HepG2 (cell line): ENCODE measurements around the gene PHF21B. TPM values are rescaled to one million over a fixed set of nuclear protein-coding genes. Genes with fewer than 3 reads are reported as not detected.

Experiments used
- ATRX ChIP-seq: sonication (generic); formaldehyde crosslinking; IDR thresholded peaks from 2 replicates; pipeline ENCODE4 v1.4.0; 2020; ENCODE audit warnings: missing genetic modification reagents, borderline replicate concordance
- CBFB ChIP-seq: sonication (generic); formaldehyde crosslinking; IDR thresholded peaks from 2 replicates; pipeline ENCODE4 v1.4.0; 2020; ENCODE audit warnings: missing genetic modification reagents
- MTA1 ChIP-seq: sonication (generic); formaldehyde crosslinking; IDR thresholded peaks from 2 replicates; pipeline ENCODE4 v1.4.0; 2020; ENCODE audit warnings: missing genetic modification reagents, mild to moderate bottlenecking, borderline replicate concordance
- polyA plus RNA-seq, 8 experiments: library from polyadenylated mRNA; depleted of rRNA in 3 of 8; stranded (reverse) in 7 of 8; unstranded in 1 of 8; fragments of >200 nt; fragmentation: Illumina TruSeq in 4 of 8; extraction: Trizol in 4 of 8; gene quantifications; 2 replicates each; pipeline versions ENCODE4 v1.2.1 to v1.2.3, GENCODE V29; 2011 to 2016; ENCODE audit warnings: low read depth in 4 of 8, missing spikeins in 1 of 8, mixed read lengths in 1 of 8; ENCODE audit not compliant: insufficient read depth in 1 of 8
- total RNA-seq, 5 experiments: library from RNA; depleted of rRNA; stranded (reverse); fragments of >200 nt; fragmentation: Illumina TruSeq; extraction: Trizol; gene quantifications; 2 replicates each; pipeline ENCODE4 v1.2.3, GENCODE V29; 2016; ENCODE audit warnings: low read depth in 1 of 5
- TF ChIP-seq, protein P1 (sequence below): sonication (generic); formaldehyde crosslinking; IDR thresholded peaks from 2 replicates; pipeline ENCODE4 v1.8.0; 2022; ENCODE audit warnings: mild to moderate bottlenecking, missing genetic modification reagents
- TF ChIP-seq, protein P2 (sequence below): sonication (generic); formaldehyde crosslinking; IDR thresholded peaks from 2 replicates; pipeline ENCODE4 v1.4.0; 2020; ENCODE audit warnings: missing genetic modification reagents
- TF ChIP-seq, protein P3 (sequence below): sonication (generic); formaldehyde crosslinking; IDR thresholded peaks from 2 replicates; pipeline ENCODE4 v1.4.0; 2020; ENCODE audit warnings: missing genetic modification reagents
- TF ChIP-seq, protein P4 (sequence below): sonication (generic); formaldehyde crosslinking; IDR thresholded peaks from 2 replicates; pipeline ENCODE4 v1.4.0; 2020; ENCODE audit warnings: mild to moderate bottlenecking, missing genetic modification reagents, borderline replicate concordance

The PHF21B gene
- total and polyA plus RNA-seq, 2 of the 13 experiments (the other 11 are each of a cell fraction or from before 2014, with no cell fraction given) = not detected

DNA sequence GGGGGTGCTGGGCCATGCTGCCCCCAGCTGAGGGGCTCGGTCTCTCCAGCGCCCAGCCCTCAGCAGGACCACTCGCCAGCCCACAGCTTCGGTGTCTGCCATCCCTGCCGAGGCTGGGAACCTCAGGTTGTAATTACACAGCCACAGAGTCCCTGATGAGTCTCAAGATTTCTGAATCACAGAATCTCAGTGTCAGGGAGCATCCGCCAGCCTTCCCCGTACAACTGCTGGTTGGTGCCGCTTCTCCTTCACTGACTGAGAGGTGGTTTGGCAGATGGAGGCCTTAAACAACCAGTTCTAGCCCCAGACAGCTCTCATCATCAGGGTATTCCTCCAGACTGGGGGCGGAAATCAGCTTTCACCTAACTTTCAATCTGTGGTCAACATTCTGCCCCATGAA, 13.7 kb downstream of the PHF21B start (continued):
- TF ChIP-seq, protein P1, sequence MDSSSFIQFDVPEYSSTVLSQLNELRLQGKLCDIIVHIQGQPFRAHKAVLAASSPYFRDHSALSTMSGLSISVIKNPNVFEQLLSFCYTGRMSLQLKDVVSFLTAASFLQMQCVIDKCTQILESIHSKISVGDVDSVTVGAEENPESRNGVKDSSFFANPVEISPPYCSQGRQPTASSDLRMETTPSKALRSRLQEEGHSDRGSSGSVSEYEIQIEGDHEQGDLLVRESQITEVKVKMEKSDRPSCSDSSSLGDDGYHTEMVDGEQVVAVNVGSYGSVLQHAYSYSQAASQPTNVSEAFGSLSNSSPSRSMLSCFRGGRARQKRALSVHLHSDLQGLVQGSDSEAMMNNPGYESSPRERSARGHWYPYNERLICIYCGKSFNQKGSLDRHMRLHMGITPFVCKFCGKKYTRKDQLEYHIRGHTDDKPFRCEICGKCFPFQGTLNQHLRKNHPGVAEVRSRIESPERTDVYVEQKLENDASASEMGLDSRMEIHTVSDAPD = no peak
- TF ChIP-seq CBFB (CRISPR knock-in tag) = no peak
- TF ChIP-seq ATRX (CRISPR knock-in tag) = no peak
- TF ChIP-seq, protein P2, sequence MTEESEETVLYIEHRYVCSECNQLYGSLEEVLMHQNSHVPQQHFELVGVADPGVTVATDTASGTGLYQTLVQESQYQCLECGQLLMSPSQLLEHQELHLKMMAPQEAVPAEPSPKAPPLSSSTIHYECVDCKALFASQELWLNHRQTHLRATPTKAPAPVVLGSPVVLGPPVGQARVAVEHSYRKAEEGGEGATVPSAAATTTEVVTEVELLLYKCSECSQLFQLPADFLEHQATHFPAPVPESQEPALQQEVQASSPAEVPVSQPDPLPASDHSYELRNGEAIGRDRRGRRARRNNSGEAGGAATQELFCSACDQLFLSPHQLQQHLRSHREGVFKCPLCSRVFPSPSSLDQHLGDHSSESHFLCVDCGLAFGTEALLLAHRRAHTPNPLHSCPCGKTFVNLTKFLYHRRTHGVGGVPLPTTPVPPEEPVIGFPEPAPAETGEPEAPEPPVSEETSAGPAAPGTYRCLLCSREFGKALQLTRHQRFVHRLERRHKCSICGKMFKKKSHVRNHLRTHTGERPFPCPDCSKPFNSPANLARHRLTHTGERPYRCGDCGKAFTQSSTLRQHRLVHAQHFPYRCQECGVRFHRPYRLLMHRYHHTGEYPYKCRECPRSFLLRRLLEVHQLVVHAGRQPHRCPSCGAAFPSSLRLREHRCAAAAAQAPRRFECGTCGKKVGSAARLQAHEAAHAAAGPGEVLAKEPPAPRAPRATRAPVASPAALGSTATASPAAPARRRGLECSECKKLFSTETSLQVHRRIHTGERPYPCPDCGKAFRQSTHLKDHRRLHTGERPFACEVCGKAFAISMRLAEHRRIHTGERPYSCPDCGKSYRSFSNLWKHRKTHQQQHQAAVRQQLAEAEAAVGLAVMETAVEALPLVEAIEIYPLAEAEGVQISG (CRISPR knock-in tag) = no peak
- no peak for TF ChIP-seq MTA1 (CRISPR knock-in tag)
- TF ChIP-seq, protein P3, sequence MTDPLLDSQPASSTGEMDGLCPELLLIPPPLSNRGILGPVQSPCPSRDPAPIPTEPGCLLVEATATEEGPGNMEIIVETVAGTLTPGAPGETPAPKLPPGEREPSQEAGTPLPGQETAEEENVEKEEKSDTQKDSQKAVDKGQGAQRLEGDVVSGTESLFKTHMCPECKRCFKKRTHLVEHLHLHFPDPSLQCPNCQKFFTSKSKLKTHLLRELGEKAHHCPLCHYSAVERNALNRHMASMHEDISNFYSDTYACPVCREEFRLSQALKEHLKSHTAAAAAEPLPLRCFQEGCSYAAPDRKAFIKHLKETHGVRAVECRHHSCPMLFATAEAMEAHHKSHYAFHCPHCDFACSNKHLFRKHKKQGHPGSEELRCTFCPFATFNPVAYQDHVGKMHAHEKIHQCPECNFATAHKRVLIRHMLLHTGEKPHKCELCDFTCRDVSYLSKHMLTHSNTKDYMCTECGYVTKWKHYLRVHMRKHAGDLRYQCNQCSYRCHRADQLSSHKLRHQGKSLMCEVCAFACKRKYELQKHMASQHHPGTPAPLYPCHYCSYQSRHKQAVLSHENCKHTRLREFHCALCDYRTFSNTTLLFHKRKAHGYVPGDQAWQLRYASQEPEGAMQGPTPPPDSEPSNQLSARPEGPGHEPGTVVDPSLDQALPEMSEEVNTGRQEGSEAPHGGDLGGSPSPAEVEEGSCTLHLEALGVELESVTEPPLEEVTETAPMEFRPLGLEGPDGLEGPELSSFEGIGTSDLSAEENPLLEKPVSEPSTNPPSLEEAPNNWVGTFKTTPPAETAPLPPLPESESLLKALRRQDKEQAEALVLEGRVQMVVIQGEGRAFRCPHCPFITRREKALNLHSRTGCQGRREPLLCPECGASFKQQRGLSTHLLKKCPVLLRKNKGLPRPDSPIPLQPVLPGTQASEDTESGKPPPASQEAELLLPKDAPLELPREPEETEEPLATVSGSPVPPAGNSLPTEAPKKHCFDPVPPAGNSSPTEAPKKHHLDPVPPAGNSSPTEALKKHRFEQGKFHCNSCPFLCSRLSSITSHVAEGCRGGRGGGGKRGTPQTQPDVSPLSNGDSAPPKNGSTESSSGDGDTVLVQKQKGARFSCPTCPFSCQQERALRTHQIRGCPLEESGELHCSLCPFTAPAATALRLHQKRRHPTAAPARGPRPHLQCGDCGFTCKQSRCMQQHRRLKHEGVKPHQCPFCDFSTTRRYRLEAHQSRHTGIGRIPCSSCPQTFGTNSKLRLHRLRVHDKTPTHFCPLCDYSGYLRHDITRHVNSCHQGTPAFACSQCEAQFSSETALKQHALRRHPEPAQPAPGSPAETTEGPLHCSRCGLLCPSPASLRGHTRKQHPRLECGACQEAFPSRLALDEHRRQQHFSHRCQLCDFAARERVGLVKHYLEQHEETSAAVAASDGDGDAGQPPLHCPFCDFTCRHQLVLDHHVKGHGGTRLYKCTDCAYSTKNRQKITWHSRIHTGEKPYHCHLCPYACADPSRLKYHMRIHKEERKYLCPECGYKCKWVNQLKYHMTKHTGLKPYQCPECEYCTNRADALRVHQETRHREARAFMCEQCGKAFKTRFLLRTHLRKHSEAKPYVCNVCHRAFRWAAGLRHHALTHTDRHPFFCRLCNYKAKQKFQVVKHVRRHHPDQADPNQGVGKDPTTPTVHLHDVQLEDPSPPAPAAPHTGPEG = no peak
- TF ChIP-seq, protein P4, sequence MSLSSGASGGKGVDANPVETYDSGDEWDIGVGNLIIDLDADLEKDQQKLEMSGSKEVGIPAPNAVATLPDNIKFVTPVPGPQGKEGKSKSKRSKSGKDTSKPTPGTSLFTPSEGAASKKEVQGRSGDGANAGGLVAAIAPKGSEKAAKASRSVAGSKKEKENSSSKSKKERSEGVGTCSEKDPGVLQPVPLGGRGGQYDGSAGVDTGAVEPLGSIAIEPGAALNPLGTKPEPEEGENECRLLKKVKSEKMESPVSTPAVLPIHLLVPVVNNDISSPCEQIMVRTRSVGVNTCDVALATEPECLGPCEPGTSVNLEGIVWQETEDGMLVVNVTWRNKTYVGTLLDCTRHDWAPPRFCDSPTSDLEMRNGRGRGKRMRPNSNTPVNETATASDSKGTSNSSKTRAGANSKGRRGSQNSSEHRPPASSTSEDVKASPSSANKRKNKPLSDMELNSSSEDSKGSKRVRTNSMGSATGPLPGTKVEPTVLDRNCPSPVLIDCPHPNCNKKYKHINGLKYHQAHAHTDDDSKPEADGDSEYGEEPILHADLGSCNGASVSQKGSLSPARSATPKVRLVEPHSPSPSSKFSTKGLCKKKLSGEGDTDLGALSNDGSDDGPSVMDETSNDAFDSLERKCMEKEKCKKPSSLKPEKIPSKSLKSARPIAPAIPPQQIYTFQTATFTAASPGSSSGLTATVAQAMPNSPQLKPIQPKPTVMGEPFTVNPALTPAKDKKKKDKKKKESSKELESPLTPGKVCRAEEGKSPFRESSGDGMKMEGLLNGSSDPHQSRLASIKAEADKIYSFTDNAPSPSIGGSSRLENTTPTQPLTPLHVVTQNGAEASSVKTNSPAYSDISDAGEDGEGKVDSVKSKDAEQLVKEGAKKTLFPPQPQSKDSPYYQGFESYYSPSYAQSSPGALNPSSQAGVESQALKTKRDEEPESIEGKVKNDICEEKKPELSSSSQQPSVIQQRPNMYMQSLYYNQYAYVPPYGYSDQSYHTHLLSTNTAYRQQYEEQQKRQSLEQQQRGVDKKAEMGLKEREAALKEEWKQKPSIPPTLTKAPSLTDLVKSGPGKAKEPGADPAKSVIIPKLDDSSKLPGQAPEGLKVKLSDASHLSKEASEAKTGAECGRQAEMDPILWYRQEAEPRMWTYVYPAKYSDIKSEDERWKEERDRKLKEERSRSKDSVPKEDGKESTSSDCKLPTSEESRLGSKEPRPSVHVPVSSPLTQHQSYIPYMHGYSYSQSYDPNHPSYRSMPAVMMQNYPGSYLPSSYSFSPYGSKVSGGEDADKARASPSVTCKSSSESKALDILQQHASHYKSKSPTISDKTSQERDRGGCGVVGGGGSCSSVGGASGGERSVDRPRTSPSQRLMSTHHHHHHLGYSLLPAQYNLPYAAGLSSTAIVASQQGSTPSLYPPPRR = no peak
